ENCODE data around the gene EBPL.

DNA sequence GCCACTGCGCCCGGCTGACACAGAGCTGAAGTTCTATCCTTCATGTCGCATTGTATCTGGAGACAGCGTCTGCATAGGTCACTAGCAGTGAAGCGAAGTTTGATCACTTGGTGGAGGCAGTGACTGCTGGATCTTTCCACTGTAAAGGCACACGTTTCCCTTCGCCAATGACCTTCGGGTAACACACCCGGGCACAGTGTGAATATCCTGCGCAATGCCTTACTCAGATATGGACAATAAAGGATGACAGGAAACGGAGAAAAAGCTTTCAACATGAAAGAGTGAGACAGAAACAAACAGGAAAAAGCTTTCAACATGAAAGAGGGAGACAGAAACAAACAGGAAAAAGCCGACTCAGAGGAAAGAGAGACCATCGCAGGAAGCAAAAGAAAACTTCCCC lies 45.8 kb downstream of the EBPL start:
- TF ChIP-seq, protein P1, sequence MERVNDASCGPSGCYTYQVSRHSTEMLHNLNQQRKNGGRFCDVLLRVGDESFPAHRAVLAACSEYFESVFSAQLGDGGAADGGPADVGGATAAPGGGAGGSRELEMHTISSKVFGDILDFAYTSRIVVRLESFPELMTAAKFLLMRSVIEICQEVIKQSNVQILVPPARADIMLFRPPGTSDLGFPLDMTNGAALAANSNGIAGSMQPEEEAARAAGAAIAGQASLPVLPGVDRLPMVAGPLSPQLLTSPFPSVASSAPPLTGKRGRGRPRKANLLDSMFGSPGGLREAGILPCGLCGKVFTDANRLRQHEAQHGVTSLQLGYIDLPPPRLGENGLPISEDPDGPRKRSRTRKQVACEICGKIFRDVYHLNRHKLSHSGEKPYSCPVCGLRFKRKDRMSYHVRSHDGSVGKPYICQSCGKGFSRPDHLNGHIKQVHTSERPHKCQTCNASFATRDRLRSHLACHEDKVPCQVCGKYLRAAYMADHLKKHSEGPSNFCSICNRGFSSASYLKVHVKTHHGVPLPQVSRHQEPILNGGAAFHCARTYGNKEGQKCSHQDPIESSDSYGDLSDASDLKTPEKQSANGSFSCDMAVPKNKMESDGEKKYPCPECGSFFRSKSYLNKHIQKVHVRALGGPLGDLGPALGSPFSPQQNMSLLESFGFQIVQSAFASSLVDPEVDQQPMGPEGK (CRISPR knock-in tag; IDR thresholded peaks at IDR 0.05; ENCODE audit: borderline replicate concordance) = no peak
- TF ChIP-seq, protein P2, sequence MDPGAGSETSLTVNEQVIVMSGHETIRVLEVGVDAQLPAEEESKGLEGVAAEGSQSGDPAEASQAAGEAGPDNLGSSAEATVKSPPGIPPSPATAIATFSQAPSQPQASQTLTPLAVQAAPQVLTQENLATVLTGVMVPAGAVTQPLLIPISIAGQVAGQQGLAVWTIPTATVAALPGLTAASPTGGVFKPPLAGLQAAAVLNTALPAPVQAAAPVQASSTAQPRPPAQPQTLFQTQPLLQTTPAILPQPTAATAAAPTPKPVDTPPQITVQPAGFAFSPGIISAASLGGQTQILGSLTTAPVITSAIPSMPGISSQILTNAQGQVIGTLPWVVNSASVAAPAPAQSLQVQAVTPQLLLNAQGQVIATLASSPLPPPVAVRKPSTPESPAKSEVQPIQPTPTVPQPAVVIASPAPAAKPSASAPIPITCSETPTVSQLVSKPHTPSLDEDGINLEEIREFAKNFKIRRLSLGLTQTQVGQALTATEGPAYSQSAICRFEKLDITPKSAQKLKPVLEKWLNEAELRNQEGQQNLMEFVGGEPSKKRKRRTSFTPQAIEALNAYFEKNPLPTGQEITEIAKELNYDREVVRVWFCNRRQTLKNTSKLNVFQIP (CRISPR knock-in tag; IDR thresholded peaks at IDR 0.05; ENCODE audit: borderline replicate concordance, low read depth) = no peak
- TF ChIP-seq PPARA (CRISPR knock-in tag; IDR thresholded peaks at IDR 0.05; ENCODE audit: borderline replicate concordance) (no peak), GLIS3 (CRISPR knock-in tag; IDR thresholded peaks at IDR 0.05) (no peak), RARB (CRISPR knock-in tag; IDR thresholded peaks at IDR 0.05) (no peak), OSR1 (CRISPR knock-in tag; IDR thresholded peaks at IDR 0.05) (no peak), ESRRG (CRISPR knock-in tag; IDR thresholded peaks at IDR 0.05) (no peak), ZC3H10 (CRISPR knock-in tag; IDR thresholded peaks at IDR 0.05) (no peak), ZFP30 (CRISPR knock-in tag; IDR thresholded peaks at IDR 0.05) (no peak)
- TF ChIP-seq, protein P3, sequence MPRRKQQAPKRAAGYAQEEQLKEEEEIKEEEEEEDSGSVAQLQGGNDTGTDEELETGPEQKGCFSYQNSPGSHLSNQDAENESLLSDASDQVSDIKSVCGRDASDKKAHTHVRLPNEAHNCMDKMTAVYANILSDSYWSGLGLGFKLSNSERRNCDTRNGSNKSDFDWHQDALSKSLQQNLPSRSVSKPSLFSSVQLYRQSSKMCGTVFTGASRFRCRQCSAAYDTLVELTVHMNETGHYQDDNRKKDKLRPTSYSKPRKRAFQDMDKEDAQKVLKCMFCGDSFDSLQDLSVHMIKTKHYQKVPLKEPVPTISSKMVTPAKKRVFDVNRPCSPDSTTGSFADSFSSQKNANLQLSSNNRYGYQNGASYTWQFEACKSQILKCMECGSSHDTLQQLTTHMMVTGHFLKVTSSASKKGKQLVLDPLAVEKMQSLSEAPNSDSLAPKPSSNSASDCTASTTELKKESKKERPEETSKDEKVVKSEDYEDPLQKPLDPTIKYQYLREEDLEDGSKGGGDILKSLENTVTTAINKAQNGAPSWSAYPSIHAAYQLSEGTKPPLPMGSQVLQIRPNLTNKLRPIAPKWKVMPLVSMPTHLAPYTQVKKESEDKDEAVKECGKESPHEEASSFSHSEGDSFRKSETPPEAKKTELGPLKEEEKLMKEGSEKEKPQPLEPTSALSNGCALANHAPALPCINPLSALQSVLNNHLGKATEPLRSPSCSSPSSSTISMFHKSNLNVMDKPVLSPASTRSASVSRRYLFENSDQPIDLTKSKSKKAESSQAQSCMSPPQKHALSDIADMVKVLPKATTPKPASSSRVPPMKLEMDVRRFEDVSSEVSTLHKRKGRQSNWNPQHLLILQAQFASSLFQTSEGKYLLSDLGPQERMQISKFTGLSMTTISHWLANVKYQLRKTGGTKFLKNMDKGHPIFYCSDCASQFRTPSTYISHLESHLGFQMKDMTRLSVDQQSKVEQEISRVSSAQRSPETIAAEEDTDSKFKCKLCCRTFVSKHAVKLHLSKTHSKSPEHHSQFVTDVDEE (CRISPR knock-in tag; IDR thresholded peaks at IDR 0.05) = no peak

Measured in SK-N-SH treated with all-trans-retinoic acid at 6 μM for 48 hours (cell line).